ENCODE measurements around the gene GBP4.

GBP4 gene

DNA sequence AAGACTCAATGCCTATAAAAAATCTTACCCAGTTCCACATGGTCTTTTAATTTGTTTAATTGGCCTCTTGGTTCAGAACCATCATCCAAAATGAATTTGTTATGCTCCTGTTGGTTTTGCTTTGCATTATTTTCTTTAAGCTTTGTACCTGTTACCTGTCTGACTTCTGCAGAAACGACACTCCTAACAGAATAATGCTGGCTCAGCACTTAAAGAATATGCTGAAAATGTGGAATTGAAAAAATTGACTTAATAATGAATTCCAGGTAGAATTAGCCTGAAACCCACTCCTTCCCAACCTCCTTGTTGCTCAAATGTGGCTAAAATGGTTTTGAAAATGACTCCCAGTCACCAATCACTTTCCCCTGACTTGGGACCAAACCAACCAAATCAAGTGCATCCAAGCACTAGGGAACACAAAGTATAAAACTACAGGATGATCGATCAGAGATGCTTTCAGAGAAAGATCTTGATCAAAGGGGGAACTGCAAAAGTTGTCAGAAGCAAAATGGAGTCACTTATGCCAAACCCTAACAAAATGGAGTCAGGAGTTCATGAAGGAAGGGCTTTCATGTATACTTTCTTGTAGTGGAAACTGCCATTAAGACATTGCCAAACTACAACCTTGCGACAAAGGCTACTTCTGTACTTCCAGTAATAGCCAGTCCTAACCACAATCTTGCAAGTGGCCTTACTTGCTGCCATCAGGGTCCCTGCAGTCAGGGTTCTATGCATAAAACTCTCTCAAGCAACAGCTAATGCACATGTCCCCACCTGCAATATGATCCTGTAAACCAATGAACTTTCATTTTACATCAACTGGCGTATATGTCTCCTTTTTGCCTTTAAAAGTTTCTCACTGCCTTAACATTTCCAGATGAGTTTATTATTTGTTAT lies 28.3 kb downstream of the GBP4 start:
- DNase-seq = no peak

DNA sequence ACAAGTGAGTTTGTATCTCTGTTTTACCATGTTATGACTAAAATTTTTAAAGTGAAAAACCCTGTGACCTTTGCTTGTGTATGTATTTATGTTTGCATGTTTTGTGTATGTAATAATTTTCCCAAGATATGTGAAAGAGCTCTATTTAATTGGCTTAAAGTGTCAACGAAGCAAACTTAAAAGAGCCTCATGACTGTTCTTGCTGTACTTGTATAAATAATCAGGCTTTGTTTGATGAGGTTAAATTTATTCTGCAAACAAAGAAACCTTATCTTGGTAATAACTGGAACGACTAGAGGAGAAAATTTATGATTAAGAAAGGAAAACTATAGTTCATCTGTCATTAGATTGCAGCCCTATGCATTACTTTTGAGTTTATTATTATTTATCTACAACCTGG lies 29.6 kb downstream of the GBP4 start:
- no peak for DNase-seq

DNA sequence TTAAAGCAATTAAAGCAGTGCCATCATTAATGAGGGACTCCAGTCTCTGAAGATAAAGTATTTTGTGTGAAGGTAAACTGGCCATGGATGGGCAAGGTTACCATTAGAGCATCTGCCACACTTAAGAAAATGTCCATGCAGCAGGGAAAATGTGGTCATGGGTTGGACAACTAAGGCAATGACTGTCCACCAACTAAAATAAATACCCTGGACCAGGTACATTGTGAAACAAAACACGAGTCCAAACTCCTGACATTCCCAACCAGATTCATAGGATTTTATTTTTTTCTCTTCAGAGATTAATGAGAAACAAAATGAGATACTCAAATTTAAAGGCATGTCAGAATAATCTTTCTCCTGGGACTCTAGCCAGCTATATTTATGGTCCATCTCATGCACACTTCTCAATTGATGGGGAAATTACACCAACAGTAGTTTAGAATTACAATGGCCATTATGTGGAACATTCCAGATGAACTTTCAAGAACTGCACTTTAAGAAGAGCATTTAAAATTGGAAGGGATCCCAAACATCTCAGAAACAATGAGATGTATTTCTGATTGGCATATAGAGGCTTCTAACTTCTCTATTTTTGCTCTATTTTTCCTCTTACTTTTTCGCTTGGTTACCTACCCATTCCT lies 31.0 kb downstream of the GBP4 start:
- peak; percentile 19 for DNase-seq

DNA sequence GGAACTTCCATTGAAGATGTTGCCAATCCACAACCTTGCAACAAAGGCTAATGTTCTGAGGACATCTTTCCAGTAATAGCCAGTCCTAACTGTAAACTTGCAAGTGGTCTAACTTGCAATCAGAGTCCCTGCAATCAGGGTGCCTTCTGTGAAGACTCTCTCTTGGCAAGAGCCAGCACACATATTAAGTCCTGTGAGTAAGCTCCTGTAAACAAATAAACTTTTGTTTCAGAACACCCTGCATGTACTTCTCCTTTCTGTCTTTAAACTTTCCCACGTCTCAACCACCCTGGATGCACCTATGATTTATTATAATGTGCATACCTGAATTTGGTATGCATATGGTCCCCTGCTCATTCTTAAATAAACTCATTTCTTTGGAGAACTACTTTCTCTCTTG lies 32.0 kb downstream of the GBP4 start:
- no peak for DNase-seq

DNA sequence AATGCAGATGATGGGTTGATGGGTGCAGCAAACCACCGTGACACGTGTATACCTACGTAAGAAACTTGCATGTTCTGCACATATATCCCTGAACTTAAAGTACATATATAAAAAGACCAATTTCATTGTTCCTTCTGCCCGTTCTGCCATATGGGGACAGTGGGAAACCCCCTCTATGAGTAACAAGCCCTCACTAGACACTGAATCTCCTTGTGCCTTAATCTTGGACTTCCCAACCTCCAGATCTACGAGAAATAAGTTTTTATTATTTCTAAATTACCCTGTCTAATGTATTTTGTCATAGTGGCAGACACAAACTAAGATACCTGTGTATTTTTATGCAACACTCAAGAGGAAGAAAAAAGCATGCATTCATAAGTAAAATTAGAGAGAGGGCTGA lies 32.9 kb downstream of the GBP4 start:
- DNase-seq = no peak

DNA sequence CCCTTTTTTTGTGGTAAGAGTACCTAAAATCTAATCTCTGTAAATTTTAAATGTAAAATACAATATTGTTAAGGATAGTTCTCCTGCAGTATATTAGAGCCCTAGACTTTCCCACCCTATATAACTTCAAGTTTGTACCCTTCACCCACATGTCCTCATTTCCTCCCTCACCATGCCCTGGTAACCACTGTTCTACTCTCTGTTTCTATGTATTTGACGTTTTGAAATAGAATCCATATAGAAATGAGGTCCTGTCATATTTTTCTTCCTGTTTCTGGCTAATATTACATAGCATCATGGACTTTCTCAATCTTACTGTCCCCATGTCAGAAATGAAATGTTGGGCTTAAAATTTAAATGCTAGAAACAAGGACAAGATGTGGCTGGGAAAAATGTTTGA lies 47.7 kb downstream of the GBP4 start:
- no peak for DNase-seq

DNA sequence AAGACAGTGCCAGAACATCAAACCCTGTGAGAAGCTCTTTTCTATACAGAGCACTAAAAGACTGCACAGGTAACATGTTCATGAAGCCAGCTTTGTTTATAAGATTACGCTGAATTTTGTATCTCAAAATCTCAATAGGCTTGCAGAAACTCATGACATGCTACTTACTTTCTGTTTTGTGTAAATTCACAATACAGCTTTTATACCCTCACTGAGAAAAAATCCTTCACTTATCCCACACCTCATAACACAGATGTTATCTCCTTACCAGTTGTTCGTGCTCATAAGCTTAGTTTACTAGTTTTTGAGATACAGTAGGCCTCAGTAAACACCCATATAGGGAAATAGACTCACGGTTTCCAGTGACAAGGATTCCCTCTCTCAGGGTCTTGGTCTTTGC lies 48.8 kb downstream of the GBP4 start:
- no peak for DNase-seq

DNA sequence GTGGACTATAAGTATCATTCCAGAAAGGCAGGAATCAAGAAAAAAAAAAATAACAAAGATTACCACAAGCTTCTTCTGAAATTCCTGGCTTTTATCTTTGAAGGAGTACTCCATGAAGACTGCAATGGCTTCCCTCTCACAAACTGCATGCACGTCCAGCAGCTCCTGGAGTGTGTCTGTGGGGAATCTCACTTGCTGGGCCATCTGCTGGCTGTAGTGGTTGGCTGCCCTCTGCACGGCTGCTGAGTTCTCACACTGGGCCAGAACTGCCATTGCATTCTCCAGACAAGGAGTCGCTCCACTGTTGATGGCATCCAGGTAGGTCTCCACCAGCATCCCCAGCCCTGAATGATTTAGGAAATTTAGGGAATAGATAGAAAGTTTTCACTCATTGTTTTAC lies 49.5 kb downstream of the GBP4 start:
- DNase-seq = no peak

DNA sequence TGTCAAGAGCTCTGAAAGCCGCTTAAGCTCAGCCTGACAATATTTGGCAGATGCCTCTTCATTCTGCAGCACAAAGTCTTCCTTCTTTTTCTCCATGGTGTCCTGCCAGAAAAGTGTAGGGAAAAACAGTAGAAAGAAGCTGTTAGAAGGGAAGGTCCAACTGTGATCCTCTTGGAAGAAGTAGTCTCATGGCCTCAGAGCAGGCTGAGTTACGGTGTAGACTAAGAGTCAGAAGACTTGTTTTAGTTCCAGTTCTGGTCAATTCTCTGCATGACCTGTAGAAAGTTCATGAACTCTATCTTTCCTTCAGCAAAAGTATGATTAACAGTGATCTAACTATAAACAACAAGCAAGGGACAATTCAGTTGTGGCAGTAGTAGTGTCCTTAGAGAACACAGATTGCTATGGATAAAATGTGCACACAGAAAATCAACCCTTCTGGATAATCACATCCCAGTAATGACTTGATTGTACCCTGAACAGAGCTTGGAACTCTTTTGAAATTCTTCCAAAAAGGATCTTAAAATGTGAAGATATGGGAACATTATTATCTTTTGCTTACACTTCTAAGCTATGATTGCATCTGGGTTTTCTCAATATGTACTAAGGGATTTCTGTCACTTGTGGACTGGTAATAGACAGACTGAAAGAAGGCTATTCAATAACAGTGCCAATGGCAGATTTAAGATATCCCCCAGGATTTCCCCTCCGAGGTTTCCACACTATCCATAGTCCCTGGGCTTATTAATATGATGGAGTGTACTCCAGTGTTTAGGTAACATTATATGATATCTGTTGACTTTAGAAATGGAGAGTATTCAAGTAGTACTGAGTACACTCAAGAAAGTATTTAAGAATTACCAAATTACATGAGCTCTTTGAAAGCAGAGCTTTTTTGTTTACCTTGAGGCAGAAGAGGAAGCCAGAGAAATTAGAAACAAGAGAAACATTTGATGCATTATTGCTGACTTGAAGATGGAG lies 50.8 kb downstream of the GBP4 start:
- no peak for DNase-seq

DNA sequence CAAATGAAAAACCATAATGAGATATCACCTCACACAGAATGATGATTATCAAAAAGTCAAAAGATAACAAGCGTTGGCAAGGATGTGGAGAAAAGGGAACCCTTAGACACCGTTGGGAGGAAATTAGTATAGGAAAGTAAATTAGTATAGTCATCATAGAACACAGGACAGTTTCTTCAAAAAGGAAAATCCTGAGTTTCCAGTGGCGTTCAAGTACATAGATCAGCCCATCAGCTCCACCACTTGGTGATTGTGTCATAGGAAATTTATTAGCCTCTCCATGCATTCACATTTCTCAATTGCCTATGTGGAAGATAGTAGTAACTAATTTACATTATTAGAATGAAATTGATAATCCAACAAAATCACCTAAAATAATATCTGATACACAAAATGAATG lies 52.0 kb downstream of the GBP4 start:
- DNase-seq = no peak

DNA sequence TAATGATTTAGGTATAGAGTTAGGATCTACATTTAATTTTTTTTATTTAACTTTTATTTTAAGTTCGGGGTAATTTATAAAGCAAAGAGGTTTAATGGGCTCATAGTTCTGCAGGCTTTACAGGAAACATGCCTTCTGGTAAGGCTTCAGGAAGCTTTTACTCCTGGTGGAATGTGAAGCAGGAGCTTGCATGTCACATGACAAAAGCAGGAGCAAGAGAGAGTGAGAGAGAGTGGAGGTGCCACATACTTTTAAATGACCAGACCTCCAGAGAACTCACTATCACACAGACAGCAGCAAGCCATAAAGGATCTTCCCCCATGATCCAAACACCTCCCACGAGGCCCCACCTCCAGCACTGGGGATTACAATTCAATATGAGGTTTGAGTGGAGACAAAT lies 55.3 kb downstream of the GBP4 start:
- DNase-seq = no peak

DNA sequence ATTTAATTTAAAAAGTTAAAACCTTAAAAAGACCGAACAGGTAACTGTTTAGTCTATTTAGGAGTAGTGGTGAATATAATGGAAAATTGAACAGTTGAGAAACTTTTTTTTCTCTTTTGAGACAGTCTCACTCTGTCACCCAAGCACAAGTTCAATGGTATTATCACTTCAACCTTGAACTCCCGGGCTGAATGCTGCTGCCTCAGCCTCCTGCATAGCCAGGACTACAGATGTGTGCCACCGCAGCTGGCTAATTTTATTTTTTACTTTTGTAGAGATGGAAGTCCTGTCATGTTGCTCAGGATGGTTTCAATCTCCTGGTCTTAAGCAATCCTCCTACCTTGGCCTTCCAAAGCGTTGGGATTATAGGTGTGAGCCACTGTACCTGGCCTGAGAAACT lies 56.6 kb downstream of the GBP4 start:
- DNase-seq = no peak

DNA sequence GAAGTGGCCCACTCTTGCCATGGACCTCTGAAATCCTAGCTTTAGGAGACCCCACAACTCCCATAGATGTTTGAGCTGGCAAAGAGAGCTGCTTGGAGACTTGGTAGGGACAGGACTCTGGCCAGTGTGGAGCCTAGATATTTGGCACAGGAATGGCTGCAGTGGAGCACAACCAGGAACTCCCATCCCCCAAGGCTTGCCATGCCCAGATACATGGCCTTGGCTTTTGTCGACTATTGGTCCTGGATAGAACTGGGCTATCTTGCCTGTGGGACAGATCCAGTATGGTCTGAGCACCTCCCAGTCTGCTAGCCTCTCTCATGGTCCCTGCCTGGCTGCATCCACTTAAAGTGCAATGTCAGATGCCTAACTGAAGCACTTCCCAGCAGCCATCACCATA lies 65.0 kb downstream of the GBP4 start:
- DNase-seq = no peak
